Head of caudate nucleus (tissue), 42 donors: ENCODE data around the gene ZNF234.
"Not testable (repeated sequence)": the region's sequence is repeated elsewhere in the genome, so short reads cannot be mapped to it uniquely, and the experiment has no call there.

Experiments
- DNase-seq, 42 donors: peaks; one replicate each; pipeline versions ENCODE4 v3.0.0 to v3.0.0-alpha.2; 2020 to 2021; ENCODE audit warnings: mixed read lengths in 7 of 42
- intact Hi-C: fragments of 100-400 bp; cut with DNase I; formaldehyde crosslinking; loops from one replicate; pipeline ENCODE4 v1.15.0; 2022

ZNF234 gene

DNA sequence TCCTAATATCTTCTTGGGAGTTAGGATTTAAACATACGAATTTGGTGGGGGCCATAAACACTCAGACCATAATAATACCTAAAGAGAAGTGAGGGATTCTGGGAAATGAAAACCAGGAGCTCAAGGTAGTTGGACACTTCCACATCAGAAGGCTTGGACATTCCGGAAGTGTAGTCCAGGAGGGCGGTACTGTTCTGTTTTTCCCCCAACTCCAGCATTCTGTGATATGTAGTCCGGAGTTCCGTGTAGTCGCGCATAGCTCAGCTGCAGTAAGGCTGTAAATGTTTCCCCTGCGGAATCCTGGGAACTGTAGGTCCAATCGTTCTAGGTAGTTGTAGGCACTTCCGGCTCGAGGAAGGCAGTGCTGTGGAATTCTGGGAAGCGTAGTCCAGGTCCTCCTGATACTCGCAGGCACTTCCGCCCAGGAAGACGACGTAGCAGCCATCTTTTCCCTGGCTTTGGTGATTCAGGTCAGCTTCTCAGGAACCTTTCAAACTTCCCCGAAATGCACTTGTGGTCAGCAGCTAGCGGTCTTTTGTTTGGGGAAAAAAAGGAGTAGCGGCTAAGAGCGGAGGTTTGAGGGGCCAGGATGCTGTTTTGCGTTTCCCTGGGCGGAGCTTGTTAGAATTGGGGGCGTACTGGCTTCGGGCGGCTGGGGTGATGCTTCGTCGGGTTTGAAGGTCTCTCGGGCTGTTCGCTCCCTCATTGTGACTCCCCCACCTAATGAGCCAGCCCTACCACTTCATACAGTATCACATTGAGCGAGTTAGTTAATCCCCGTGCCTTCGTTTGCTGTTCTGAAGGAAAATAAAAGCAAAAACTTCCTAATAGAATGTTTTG, 23.5 kb downstream of the ZNF234 start, which contains the start of gene ZNF226:
Gene ZNF226 (plus strand): TSS at position 428 of the 840 bp plus-strand sequence. CDS start 4,981 bp downstream, outside the sequence.
- intact Hi-C loops = loop anchor here (2.0 to 5.0 kb wide), 2 partner anchors 42 to 53 kb away; partner anchors contain the start of gene ZNF225

DNA sequence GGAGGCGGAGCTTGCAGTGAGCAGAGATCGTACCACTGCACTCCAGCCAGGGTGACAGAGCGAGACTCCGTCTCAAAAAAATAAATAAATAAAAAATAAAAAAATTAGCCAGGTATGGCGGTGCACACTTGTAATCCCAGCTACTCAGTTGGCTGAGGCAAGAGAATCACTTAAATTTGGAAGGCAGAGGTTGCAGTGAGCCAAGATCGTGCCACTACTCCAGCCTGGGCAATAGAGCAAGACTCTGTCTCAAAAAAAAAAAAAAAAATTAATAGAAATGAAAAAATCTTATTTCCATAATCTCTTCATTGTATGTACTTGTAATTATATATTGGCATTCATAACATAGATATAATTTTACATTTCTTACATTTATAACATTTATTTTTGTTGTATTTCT, 29.3 kb downstream of the ZNF234 start:
- intact Hi-C loops, DNase-seq: not testable (repeated sequence)

More for the DNA sequence above, 23.5 kb downstream of the ZNF234 start, which contains the start of gene ZNF226:
- DNase-seq = peak; percentile 85 to 99 (median 96)

DNA sequence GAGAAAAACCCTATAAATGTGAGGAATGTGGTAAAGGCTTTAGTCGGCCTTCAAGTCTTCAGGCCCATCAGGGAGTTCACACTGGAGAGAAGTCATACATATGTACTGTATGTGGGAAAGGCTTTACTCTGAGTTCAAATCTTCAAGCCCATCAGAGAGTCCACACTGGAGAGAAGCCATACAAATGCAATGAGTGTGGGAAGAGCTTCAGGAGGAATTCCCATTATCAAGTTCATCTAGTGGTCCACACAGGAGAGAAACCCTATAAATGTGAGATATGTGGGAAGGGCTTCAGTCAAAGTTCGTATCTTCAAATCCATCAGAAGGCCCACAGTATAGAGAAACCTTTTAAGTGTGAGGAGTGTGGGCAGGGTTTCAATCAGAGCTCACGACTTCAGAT, 35.2 kb downstream of the ZNF234 start:
- DNase-seq = no peak
- intact Hi-C loops = no loop called here

- intact Hi-C loops = no loop called here
- DNase-seq = no peak
Measured at GRCh38 chr19:44180968-44181367, 39.6 kb downstream of the ZNF234 start.

DNA sequence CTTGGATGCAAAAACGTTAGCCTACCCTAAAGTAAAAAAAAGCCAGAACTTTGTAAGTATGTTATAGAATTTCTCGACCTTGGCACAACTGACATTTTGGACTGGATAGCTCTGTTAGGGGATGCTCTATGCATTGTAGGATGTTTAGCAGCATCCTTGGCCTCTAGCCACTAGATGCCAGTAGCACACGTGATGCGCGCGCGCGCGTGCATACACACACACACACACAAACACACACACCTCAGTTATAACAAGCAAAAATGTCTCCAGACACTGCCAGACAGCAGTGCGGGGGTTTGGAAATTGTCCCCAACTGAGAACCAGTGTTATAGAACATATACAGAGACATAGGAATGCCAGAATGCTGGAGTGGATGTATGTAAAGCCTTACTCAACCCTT, 40.8 kb downstream of the ZNF234 start:
- intact Hi-C loops = no loop called here
- DNase-seq = no peak

GRCh38 chr19:44190020-44190419, 48.7 kb downstream of the ZNF234 start:
- intact Hi-C loops = no loop called here
- DNase-seq = no peak

- intact Hi-C loops = no loop called here
- DNase-seq = no peak
Measured at GRCh38 chr19:44192127-44192526, 50.8 kb downstream of the ZNF234 start.

DNA sequence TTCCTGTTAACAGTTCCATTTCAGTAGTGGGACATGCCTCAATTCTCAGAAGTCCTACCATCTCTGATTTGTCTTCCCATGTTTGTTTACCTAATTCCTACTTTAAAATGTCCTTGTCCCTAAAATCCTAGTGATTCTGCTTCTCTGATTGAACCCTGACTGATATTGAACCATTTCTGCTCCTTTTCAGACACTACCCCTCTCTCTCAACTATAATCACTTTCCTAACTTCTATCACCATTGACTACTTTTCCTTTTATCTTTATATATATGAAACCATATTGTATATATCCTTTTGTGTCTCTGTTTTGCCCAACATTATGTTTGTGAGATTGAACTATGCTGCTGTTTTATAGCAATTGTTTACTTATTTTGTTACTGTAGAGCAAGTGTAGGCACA, 55.4 kb downstream of the ZNF234 start:
- DNase-seq = no peak
- intact Hi-C loops = no loop called here

DNA sequence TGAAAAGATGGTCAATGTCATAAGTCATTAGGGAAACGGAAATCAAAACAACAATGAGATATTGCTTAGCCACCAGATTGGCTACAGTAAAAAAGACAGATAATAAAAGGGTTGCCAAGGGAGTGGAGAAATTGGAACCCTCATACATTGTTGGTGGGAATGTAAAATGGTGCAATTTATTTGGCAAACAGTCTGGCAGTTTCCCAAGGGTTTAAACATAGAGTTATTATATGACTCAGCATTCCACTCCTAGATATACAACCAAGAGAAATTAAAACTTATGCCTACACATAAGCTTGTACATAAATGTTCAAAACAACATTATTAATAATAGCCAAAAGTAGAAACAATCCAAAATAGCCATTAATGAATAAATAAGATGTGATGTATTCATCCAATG, 61.1 kb downstream of the ZNF234 start:
- intact Hi-C loops = no loop called here
- no peak for DNase-seq

DNA sequence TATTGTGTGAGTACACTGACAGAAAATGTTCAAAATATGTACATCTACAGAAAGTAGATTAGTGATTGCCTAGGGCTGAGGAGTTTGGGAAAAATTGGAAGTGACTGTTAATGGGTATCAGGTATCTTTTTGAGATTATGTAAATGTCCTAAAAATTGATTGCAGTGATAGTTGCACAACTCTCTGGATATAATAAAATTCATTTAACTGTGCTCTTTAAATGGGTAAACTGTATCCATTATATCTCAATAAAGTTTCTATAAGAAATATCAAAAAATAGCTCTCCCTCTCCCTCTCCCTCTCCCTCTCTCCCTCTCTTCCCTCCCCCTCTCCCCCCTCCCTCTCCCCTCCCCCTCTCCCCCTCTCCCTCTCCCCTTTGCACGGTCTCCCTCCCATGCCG, 61.6 kb downstream of the ZNF234 start:
- intact Hi-C loops = no loop called here
- DNase-seq = no peak

DNA sequence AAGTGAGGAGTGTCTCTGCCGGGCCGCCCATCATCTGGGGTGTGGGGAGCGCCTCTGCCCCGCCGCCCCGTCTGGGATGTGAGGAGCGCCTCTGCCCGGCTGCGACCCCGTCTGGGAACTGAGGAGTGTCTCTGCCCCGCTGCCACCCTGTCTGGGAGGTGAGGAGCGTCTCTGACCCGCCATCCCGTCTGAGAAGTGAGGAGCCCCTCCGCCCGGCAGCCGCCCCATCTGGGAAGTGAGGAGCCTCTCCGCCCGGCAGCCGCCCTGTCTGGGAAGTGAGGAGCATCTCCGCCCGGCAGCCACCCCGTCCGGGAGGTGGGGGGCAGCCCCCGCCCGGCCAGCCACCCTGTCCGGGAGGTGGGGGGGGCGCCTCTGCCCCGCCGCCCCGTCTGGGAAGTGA, 62.5 kb downstream of the ZNF234 start:
- not testable (repeated sequence) for DNase-seq

DNA sequence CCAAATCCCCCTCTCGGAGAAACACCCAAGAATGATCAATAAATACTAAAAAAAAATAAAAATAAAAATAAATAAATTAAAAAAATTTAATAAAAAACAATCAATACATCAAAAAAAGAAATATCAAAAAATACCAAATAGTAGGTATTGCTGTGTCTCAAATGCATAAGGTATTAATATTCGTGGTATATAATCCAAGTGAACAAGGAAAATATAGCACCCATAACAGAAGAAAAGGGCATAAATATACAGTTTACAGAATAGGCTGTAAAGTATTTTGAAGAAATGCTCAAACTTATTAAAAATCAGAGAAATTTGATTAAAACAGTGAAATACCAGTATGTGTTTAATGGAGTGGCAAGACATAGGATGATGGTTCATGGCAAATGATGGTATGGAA, 63.4 kb downstream of the ZNF234 start:
- no peak for DNase-seq
- intact Hi-C loops = loop anchor here (5.0 kb wide), 1 partner anchor 92 kb away; the partner anchor contains the start of gene ZNF225

More for the DNA sequence above, 62.5 kb downstream of the ZNF234 start:
- intact Hi-C loops = not testable (repeated sequence)

DNA sequence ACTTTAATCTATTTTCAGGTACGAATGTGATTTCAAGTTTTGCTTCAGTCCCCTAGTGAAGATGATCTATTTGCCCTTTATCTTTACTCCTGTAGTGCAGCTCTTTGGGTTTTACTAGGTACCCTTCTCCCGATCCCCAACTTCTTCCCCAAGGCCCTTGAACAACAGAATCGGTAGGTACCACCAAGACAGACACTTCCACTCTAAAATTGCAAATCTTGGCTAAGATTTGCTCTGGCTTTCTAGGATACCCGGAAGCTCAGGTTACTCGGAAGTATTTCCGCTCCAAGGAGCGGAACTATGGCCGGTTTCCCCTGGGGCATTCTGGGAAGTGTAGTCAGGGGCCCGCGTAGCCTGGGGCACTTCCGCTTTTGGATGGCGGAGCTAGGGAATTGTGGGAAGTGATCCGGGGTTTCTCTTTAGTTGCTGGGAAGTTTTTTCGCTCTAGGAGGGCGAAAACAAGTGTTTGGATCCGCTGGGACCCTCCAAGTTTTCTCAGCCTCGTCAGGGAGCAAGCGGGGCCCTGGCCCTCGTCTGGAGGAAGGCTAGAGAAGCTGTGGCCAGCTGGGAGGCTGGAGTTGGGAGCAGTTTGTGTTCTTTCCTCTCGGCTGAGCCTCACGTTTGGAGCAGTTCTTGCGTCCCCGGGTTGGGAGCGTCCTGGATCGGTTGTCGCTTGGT, 65.9 kb downstream of the ZNF234 start:
- DNase-seq = peak; percentile 80 to 97 (median 90)
- intact Hi-C loops = loop anchor here (2.0 to 5.0 kb wide), 2 partner anchors 42 to 95 kb away; partner anchors contain the start of genes ZNF225 and ZNF226
